ENCODE data around the gene PLA2G5. TPM values are rescaled to one million over a fixed set of nuclear protein-coding genes. Genes with fewer than 3 reads are reported as not detected.

PLA2G5 gene
- total RNA-seq, 4 donors from 2014 or later = 1.5 to 5.0 (median 1.9) TPM; not detected in 1

GRCh38 chr1:20071416-20071815 lies 1.4 kb downstream of the PLA2G5 start:
- no peak overlapping the region for H3K27ac ChIP-seq
- H3K4me1 ChIP-seq = no peaks in the 10 kb centered on the region
- no peak for TF ChIP-seq POLR2A (IDR thresholded peaks at IDR 0.05)
- no peak for TF ChIP-seq CTCF (IDR thresholded peaks at IDR 0.05)
- H3K4me3 ChIP-seq = no peak overlapping the region
- DNase-seq = no peak
- H3K36me3 ChIP-seq = no peaks in the 10 kb centered on the region
- no peaks in the 10 kb centered on the region for H3K9me3 ChIP-seq
- H3K27me3 ChIP-seq = no peaks in the 10 kb centered on the region

DNA sequence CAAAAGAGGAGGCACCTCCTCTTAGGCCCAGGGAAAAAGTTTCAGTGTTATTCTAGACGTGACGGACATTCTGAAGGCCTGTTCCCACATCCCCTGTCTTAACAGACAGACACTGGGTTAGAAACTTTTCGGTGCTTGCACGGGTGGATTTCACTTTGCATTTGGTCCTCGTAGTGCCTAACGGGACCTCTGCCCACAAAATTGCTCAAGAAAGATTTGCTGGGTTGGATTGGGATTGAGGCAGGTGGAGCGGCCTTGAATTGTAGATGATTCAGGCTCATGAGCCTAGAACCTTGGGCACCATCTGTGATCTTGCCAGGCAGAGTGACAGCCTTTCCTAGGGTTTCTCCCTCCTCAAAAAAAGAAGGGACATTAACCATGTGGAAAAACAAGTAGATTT lies 2.8 kb downstream of the PLA2G5 start:
- Histone ChIP-seq H3K36me3 (no peaks in the 10 kb centered on the region), H3K9me3 (no peaks in the 10 kb centered on the region), H3K4me1 (peaks cover 0 to 3% (median 0%) of the 10 kb centered on the region in 4 donors), H3K27ac (no peak overlapping the region), H3K4me3 (no peak overlapping the region), H3K27me3 (no peaks in the 10 kb centered on the region)
- TF ChIP-seq POLR2A (IDR thresholded peaks at IDR 0.05) (no peak), CTCF (IDR thresholded peaks at IDR 0.05) (no peak)
- DNase-seq = no peak

DNA sequence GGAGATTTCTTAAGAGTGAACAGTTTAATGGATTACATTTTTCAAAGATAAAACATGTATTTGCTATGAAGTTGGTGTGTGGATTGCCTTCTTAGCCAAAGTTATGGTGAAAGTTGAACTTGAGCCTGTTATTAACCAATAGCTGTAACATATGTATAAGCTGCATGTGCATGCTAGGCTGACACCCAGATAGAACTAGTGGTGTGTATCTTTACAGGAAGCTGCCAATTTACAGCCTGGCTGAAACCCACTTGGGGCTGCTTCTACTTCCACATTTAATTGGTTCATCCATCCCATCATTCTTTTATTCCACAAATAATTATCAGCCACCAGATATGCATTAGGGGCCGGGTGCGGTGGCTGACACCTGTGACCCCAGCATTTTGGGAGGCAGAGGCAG lies 3.3 kb downstream of the PLA2G5 start:
- Histone ChIP-seq H3K9me3 (no peaks in the 10 kb centered on the region), H3K4me3 (no peak overlapping the region), H3K27me3 (no peaks in the 10 kb centered on the region), H3K36me3 (no peaks in the 10 kb centered on the region), H3K27ac (no peak overlapping the region), H3K4me1 (peaks cover 0 to 5% (median 0%) of the 10 kb centered on the region in 4 donors)
- no peak for TF ChIP-seq POLR2A (IDR thresholded peaks at IDR 0.05)
- TF ChIP-seq CTCF (IDR thresholded peaks at IDR 0.05) = no peak
- peak in 1 of 3 donors; percentile 31 for DNase-seq

DNA sequence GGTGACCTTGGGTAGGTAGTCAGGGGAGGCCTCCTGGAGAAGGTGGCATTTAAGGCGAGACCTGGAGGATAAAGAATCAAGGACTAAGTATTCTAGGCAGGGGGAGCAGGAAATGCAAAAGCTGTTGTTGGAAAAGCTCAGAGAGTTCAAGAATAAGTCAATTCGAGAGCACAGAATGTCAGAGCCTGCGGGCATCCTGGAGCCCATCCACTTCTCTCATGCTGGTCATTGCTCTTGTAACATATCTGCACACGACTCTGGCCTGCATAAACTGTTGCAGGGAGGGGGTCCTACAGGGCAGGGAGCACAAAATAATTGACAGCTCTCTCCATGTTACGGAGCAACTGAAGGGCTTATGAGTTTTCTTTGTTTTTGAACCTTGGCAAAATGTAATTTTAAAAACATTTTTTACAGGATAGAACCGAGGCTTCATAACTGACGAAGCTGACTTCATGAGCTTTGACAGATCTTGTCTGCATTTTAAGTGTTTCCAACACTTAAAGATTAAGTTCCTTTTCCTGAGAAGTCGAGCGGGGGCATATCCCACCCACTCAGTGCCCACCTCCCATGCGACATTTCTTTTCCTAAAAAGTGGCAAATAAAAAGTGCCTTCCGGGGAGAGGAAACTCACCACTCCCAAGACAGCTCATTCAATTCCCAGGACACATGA lies 4.2 kb downstream of the PLA2G5 start:
- H3K27ac ChIP-seq = no peak overlapping the region

DNA sequence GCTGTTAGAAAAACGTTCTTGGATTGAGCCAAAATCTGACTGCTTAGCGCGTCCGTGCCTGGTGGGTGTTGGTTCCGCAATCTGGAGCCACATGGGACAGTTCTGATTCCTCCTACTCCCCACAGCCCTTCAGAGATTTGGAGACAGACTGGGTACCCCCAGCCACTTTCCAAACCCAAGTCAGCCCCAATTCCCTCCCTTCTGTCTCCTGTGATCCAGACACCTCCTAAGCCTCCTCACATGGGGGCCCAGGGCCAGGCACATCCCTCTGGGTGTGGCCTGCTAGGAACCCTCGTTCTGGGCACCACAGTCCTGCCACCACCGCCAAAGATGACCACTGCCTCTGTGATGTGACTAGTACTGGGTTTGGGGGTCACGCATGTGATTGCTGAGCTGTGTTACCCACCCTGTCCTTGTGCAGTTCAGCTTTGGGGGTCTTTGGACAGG lies 4.8 kb downstream of the PLA2G5 start:
- H3K9me3 ChIP-seq = no peaks in the 10 kb centered on the region
- no peaks in the 10 kb centered on the region for H3K36me3 ChIP-seq
- TF ChIP-seq POLR2A (IDR thresholded peaks at IDR 0.05) (no peak), CTCF (IDR thresholded peaks at IDR 0.05) (no peak)
- peaks cover 0 to 5% (median 0%) of the 10 kb centered on the region in 4 donors for H3K4me1 ChIP-seq
- no peak overlapping the region for H3K27ac ChIP-seq
- no peak for DNase-seq
- H3K4me3 ChIP-seq = no peak overlapping the region
- no peaks in the 10 kb centered on the region for H3K27me3 ChIP-seq

More for the DNA sequence above, 4.2 kb downstream of the PLA2G5 start:
- H3K27me3 ChIP-seq = no peaks in the 10 kb centered on the region
- no peak overlapping the region for H3K4me3 ChIP-seq
- H3K4me1 ChIP-seq = peaks cover 0 to 5% (median 0%) of the 10 kb centered on the region in 4 donors
- TF ChIP-seq POLR2A (IDR thresholded peaks at IDR 0.05) (no peak), CTCF (IDR thresholded peaks at IDR 0.05) (no peak)
- no peaks in the 10 kb centered on the region for H3K9me3 ChIP-seq
- no peaks in the 10 kb centered on the region for H3K36me3 ChIP-seq
- no peak for DNase-seq
